Stimulated activated CD8-positive, alpha-beta memory T cell treated with anti-CD3 and anti-CD28 coated beads, Interleukin-12 subunit alpha, Interleukin-12 subunit beta, amount 100 ng/mL, for 24 hours (primary cell): ENCODE data around the gene PEX13.
"Not testable (repeated sequence)": the region's sequence is repeated elsewhere in the genome, so short reads cannot be mapped to it uniquely, and the experiment has no call there.

Experiments
- DNase-seq: peaks from one replicate; pipeline ENCODE4 v3.0.0-alpha.2; 2020; ENCODE audit errors: extremely low read depth

Gene PEX13

DNA sequence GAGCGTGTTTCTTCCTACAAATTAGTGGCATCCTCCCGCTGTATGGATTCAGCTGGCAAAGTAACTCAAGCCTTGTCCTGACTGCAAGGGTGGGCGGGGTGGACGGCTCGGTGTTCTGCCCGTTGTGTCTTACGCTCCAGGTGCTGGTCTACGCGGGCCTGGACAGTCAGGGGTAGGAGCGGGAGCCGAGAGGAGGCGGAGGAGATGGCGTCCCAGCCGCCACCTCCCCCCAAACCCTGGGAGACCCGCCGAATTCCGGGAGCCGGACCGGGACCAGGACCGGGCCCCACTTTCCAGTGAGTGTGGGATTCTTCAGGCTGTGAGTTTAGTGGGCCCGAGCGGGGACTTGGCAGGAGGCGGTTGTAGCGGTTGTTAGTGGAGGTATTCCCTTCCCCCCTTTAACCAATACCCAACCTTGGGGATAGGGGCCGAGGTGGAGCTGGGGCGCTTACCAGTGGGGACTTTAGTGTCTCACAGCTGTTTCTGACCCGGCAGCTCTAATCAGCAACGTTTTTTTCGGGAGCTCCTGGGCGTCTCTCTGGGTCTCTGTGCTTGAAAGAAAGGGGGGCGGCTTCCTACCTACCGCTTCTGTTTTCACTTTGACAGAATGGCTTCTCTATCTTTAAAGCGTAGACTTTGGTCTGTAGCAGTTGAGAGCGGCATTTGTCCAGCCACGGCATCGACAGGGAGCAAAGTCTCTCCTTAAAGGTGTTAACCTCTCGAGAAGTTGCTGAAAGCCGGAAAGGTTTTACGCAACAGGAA lies at the start of gene PEX13, which contains the start of gene PUS10:
Gene PEX13, plus strand, starts transcription at position 165 of the 762 bp plus-strand sequence. Its CDS starts 40 bp downstream, at position 205.
Gene PUS10, minus strand, starts transcription at position 700 of the 762 bp plus-strand sequence. CDS start 6,365 bp downstream, outside the sequence.
- peak; percentile 30 for DNase-seq

DNA sequence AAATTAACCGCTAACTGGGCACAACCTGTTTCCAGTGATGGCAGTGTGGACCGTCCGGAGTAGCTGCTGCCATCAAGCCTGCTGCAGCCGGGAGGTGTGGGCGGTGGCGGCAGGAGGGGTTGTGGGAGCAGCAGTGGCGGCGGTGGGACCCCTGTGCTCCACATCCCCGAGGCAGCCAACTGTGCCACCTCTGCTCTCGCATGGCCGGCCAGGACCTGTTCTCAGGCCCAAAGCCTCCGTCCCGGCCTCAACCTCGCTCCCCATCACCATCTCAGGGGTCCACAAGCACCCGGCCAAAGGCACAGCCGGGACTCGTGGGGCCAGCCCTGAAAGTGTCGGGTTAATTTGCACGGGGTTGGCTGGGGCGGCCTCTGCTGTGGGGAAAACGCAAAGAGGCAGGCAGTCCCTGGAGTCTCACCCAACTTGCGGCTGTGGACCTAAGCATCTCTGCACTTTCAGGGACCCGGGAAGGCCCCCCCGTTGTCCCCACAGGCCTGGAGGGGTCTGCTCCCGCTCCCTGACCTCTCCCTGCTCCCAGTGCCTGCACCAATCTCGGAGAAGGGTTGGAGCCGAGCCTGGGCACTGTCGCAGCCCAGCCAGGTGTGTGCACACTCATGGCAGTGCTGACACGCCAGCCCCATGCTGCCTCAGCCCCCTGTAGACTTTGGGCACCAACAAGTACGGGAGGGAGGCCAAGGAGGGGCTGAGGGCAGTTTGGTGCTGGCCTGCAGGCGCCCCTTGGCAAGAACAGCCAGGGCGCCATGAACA lies 44.4 kb upstream of the PEX13 start:
- DNase-seq: no peak

GRCh38 chr2:60973705-60974104 lies 43.8 kb upstream of the PEX13 start:
- DNase-seq: no peak

DNA sequence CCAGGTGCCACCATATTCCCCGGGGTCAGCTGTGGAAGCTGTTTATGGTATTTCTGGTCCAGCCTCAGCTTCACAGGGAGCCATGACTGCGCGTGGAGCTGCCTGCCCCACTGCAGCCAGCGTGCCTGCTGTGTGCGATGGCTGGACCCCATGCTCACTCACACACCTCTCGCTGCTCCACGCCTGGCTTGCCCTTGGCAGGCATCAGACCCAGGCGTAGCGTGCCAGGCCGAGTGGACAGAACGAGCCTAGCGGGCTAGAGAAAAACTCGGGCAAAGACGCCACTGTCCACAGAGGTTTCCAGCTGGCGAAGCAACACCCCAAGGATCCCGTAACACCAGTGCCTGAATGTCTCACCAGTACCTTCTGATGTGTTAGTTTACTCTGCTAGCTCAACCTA lies 42.9 kb upstream of the PEX13 start:
- DNase-seq: no peak

DNA sequence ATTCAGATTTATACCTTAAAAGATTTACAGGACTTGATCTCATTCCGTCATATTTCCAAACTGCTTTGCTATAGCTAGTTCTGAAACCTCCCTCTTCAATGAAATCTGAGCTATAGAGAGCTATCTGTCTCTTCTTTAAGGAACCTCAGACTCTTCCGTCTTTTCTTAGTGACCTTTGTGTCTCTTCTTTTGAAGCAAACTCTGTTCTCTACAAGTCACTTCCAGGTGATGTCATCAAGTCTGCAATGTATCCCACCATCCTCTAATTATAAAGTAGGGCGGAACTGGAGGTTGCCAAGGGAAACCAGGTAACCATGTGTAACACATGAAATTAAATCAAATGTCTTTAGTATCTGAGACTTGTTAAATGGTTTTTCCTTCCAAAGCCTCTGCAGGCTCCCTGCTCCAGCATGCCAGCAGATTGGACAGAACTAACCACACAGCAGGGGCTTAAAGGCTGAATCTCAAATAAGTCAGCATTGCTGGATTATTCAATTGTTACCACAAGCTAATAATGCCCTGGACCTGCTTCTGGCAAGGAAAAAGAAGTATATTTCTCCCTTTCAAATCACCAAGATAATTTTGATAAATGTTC lies 41.2 kb upstream of the PEX13 start:
- DNase-seq: no peak

GRCh38 chr2:60976875-60977561 lies 40.5 kb upstream of the PEX13 start:
- no peak for DNase-seq

- no peak for DNase-seq
Measured at GRCh38 chr2:60977562-60977895, 40.0 kb upstream of the PEX13 start.

DNA sequence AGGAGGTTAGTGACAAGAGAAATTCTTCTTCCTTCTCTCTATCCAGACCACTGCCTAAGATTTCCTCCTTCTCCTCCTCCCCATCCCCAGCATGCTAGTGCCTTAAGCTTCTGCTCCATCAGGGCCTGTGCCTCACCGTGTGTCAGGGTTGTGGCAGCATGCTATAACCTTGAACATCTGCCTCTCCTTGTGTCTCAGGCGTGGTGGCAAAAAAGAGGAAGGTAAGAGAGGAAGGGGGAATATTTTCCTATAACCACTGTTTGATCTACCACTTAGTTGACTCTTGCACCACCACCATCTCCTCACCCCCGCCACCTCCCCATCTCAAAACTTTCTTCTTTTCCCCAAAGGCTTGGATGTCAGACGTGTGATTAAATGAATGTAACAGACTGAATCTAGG lies 38.3 kb upstream of the PEX13 start:
- no peak for DNase-seq

DNA sequence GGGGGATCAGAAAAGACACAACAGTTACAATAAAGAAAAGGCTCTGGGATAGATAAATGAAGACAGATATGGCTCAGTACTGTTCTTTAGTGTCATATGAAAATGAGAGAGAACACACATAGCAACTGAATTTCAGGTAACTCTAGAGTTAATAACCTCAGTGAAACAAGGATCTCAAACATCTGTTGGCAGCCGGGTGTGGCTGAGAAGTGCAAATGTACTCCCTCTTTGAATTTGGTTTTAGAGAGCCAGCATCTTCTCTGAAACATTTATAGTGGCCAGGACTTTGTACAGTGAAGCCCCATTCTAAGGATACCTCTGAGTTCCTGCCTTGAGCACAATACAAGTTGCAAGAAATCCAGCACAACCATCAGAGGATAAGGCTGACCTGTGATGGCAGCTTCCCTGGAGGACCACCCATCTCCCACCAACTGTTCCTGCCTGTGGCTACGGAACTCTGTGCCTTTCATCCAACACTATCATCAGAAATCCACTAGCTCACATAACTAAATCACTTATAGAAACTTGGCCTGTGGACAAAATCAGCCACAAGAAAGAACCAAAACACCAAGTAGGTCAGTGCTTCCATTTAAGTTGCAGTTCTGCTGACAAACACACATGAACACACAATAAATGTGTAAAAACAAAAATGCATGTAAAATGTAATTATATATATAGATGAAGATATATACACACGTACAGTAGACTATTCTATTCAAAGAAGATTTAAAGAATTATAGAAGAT lies 37.3 kb upstream of the PEX13 start:
- DNase-seq: no peak

DNA sequence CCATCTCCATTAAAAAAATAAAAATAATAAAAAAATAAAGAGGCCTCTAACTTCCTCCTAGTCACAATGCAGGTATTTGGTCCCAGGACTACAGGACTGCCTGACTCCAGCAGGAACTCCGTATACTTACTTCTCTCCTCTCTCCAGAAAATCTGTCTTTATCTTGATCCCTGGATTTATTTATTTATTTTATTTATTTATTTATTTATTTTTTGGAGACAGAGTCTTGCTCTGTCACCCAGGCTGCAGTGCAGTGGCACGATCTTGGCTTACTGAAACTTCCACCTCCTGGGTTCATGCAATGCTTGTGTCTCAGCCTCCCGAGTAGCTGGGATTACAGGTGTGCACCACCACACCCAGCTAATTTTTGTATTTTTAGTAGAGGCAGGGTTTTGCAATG lies 35.5 kb upstream of the PEX13 start:
- DNase-seq: not testable (repeated sequence)

- no peak for DNase-seq
Measured at GRCh38 chr2:60984720-60985119, 32.8 kb upstream of the PEX13 start.

GRCh38 chr2:60987041-60987440 lies 30.5 kb upstream of the PEX13 start:
- DNase-seq: no peak

DNA sequence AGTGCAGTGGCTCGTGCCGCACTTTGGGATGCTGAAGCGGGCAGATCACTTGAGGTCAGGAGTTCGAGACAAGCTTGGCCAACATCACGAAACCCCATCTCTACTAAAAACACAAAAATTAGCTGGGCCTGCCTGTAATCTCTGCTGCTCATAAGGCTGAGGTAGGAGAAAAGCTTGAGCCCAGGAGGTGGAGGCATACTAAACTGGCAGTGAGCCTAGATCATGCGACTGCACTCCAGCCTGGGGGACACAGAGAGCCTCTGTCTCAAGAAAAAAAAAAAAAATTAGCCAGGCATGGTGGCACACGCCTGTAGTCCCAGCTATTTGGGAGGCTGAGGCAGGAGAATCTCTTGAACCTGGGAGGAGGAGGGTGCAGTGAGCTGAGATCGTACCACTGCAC lies 29.9 kb upstream of the PEX13 start:
- not testable (repeated sequence) for DNase-seq

DNA sequence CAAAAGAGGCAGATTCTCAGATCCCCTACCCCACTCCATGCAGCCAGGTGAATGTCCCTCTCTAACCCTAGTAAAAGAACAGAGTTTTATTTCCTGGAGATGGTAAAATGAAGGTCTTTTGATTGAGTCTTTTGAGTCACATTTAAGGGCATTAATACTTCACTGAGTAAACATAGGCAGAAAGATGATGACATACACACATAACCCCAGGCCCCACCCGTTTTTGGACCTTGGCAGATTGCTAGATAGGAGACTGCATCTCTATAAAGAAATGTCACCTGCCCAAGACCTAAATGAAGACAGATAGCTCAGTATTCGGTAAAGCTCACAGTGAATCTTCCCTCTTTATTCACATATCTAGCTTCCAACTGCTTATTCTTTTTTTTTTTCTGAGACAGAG lies 28.3 kb upstream of the PEX13 start:
- DNase-seq: no peak

DNA sequence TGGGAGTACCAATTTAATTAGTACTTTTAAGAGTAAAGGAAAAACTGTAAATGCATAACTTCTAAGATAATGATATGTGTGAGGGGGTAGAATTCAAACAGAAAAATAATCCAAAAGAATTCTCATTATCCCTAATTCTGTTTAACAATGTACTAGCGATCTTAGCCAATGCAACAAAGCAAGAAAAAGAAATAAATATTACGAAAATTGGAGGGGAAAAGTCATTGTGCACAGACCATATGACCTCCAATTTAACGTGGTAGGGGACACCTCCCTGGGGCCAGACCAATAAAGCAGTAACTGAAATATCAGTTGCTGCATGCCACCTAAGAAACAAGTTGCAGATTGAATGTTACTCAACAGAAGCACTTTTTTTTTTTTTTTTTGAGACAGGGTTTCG lies 25.9 kb upstream of the PEX13 start:
- DNase-seq: no peak

GRCh38 chr2:60992985-60993392 lies 24.5 kb upstream of the PEX13 start:
- no peak for DNase-seq

- DNase-seq: no peak
Measured at GRCh38 chr2:60994131-60994530, 23.4 kb upstream of the PEX13 start.

- no peak for DNase-seq
Measured at GRCh38 chr2:60998628-60999545, 18.6 kb upstream of the PEX13 start.

- no peak for DNase-seq
Measured at GRCh38 chr2:61005736-61006135, 11.8 kb upstream of the PEX13 start.

DNA sequence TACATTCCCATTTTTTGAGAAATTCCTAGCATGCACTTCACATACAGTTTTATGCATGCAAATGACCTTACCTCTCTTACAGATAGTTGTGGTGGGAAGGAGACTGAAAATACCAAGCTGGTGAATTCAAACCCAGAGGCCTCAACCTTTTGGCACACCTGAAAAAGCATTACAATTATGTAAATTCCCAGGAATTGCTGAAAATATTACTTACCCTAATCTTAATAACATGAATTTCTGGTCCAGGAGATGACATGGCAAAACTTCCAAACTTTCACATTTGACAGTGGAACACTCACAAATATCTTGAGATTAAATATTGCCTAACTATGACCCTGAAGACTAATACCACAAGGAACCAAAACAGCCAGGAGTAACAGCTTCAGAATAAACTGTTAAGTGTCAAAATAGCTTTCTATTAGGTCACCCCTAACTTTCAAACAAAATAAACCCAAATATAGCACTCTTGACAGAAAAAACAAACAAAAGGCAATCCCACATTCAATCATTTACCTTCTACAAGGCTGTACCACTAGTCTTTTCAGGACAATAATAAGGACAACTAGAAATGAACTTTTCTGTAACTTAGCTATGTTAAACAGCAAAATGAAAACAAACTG lies 10.9 kb upstream of the PEX13 start:
- DNase-seq: no peak
